ENCODE data around the gene SYT4.
"Not testable (repeated sequence)": the region's sequence is repeated elsewhere in the genome, so short reads cannot be mapped to it uniquely, and the experiment has no call there.

SYT4 gene
- 0.94 reads per million for total RNA-seq

DNA sequence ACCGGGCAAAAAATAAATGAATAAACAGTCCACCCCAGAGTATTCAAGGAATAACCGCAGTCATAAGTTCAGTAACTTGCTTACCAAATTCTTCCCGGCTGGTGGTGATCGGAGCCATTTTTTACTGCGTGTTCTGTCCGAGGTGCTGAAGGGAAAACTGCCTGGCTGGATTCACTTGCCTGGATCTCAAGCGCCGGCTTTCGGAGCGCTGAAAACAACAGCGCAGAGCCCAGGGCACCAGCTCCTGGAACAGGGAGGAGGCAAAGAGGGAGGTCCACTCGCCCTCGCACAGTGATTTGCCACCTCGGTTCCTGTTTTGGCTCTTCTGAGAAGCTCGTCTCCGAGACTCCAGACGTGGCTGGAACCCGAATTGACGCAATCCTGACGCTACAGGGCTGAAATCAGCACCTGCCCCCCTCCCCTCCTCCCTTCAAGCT lies at the start of gene SYT4:
Gene SYT4, minus strand, starts transcription at position 327 of the 437 bp plus-strand sequence. Its CDS starts 209 bp downstream, at position 118.
- no peak for DNase-seq

- no peak for DNase-seq
These were observed 44.8 kb upstream of the SYT4 start for GRCh38 chr18:43322132-43322531.

GRCh38 chr18:43314941-43315340 lies 37.7 kb upstream of the SYT4 start:
- DNase-seq, result no peak

GRCh38 chr18:43312891-43313290 lies 35.6 kb upstream of the SYT4 start:
- DNase-seq, result no peak

GRCh38 chr18:43310239-43310638 lies 32.9 kb upstream of the SYT4 start:
- DNase-seq, result no peak

GRCh38 chr18:43303376-43303775 lies 26.1 kb upstream of the SYT4 start:
- DNase-seq, result no peak

- DNase-seq, result not testable (repeated sequence)
These were observed 8.9 kb upstream of the SYT4 start for GRCh38 chr18:43286187-43286586.

GRCh38 chr18:43283299-43283698 lies 6.0 kb upstream of the SYT4 start:
- DNase-seq, result no peak

DNA sequence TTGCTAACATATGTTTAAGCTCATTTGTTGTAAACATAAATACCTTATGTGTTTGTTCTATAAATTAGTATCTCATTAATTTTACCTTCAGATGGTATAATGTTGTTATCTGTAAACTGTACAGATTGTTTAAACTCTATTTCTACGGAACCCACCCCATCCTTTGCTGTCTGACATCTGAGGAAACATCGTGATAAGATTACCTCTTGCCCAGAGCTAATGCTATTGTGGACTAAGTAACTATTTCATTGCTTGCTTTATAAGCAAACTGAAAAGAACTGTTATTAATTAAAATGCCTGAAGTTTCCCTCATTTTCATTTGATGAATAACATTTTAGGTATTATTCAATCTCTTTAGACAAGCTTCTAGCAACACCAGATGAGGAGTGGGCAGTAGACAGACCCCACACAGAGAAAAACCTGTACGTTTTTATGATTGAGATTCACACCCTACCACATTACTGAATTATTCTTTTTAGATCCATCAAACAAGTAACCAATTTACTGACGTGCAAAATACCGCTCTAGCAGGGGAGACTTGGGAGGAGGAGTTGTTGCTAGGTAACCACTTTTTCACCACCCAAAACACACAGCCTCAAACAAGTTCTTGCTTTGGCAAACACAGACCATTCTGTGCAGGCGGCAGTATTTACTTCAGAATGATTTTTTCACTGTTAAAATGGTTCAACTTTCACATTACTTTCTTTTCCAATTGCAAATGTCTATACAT lies 1.9 kb upstream of the SYT4 start:
- DNase-seq, result no peak

- DNase-seq, result no peak
These were observed 1.1 kb upstream of the SYT4 start for GRCh38 chr18:43278355-43278754.

- DNase-seq, result no peak
These were observed 799 bp downstream of the SYT4 start for GRCh38 chr18:43276491-43276890.

- no peak for DNase-seq
These were observed 1.7 kb downstream of the SYT4 start for GRCh38 chr18:43275546-43275945.

- DNase-seq, result no peak
These were observed 2.8 kb downstream of the SYT4 start for GRCh38 chr18:43274526-43274925.

DNA sequence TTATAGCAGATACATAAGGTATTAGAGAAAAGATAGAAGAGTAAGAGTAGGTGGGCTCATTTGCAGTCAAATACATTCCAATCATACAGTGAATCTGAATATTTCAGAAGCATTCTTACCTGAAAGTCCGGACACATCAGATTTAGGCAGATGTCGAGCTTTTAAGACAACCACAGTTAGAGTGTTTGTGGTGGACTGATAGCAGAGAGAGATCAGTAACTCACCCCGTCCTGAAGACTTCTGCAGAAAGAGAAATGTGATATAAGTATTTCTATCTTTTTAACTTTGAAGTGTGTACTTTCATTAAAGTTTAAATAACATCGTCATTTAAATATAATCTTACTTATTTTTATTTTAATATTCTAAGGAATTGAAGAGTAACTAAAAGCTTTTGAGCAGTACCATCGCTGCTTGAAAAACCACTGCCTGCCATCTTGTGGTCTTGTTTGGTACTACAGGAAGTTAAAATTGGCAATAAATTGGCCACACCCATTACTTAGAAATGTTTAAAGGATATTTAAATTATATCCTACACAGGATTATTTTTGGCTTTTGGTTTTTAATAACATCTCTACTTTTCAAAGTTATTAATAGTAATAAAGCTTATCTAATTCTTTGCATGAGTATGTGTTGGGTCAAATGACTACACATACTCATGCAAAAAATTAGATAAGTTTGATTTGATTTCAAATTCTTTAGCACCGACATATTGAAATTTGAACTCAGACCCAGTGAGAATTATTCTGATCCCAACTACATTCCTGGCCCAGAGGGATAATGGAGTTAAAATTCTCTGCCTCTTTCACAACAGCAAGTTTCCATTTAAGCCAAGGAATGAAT lies 5.5 kb downstream of the SYT4 start:
- no peak for DNase-seq

DNA sequence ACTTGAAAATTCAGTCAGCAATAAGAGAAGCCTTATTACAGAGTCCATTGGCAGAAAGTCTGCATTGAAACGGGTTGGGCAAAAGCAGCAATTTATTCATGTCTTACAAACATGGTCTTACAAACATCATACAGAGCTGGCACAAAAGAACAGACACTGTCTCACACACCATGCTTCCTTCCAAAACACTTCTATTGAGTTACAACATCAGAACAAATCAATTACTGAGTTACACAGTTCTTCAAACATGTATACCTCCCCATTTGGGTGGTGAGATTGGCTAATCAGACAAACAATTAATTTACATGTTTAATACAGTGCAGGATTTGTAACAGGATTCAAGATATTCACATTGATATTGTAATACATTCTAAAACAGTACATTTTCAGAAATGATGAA lies 9.5 kb downstream of the SYT4 start:
- no peak for DNase-seq

- DNase-seq, result no peak
These were observed 11.8 kb downstream of the SYT4 start for GRCh38 chr18:43265465-43265864.

GRCh38 chr18:43248610-43249249 lies 28.6 kb downstream of the SYT4 start:
- DNase-seq, result no peak

DNA sequence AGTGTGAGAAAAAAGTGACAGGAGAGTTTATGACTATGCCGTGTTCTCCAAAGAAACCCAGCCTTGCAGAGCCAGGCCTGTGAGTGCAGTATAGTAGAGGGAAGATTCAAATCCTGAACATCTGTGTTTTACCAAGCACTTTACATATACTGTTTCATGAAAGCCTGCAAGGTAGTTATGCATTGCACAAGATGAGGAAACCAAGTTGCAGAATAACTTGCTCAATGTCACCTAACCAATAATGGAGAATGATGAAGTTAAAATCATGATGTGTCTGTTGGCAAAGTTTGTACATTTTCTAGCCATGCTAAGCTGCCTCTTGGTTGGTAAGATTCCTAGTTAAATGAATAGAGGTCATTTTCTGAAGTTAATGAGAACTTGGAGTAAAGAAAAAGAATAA lies 29.3 kb downstream of the SYT4 start:
- no peak for DNase-seq

- no peak for DNase-seq
These were observed 38.9 kb downstream of the SYT4 start for GRCh38 chr18:43238429-43238828.

GRCh38 chr18:43236921-43237320 lies 40.4 kb downstream of the SYT4 start:
- no peak for DNase-seq

DNA sequence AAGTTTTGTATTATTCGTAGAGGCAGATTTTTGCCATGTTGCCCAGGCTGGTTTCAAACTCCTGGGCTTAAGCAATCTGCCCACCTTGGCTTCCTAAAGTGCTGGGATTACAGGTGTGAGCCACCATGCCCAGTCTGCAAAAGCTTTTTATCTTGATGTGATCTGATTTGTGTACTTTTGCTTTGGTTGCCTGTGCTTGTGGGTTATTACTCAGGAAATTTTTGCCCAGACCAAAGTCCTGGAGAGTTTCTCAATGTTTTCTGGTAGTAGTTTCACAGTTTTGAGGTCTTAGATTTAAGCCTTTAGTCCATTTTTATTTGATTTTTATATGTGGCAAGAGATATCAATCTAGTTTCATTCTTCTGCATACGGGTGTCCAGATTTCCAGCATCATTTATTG lies 42.4 kb downstream of the SYT4 start:
- DNase-seq, result no peak

DNA sequence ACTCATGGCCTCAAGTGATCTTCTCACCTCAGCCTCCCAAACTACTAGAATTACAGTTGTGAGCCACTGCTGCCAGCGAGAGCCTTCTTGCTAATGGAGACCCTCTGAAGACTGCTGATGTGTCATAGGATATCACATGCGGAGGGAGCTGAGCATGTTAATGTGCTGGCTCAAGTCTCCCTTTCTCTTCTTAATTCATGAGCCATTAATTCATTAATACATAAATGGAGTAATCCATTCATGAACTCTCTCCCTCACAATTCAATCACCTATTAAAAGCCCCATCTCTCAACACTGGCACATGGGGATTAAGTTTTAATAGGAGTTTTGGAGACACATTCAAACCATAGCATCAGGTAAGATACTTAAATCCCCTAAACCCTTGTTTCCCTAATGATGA lies 54.8 kb downstream of the SYT4 start:
- DNase-seq, result no peak

DNA sequence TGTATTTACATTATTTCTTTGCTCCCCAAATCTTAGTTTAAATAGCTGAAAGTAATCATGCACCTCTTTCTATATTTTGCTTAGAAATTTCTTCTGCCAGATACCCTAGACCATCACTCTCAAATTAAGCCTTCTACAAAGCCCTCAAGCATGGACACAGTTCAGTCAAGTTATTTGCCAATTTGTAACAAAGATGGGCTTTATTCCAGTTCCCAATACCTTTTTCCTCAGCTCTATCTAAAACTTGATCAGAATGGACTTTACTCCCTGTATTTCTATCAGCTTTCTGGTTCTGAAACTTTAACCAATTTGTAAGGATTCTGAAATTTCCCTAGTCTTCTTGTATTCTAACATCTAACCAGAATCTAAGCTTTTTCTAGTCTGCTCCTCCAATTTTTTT lies 56.6 kb downstream of the SYT4 start:
- no peak for DNase-seq

All from effector CD4-positive, alpha-beta T cell (primary cell).